Stimulated activated naive B cell treated with anti-CD40 and anti-IgM and Interleukin-4, amounts not matched to agents 10 μg/mL and 1 μg/mL and 100 μg/mL, for 72 hours (primary cell): Measurements from ENCODE around the gene ZAP70.

ENCODE experiments used
- ATAC-seq, 2 donors: fragments of 150-1000 bp; cut with Tn5 transposase; replicated peaks; 2 replicates each; pipeline ENCODE4 v1.10.0; 2021; ENCODE audit warnings: moderate library complexity in 1 of 2
- DNase-seq: peaks from one replicate; pipeline ENCODE4 v3.0.0; 2021
- H3K27ac Mint-ChIP-seq: one replicate; pipeline ENCODE4 v1.8.0; 2022; ENCODE audit warnings: mild to moderate bottlenecking, mixed read lengths
- H3K27me3 Mint-ChIP-seq, 2 donors: one replicate each; pipeline ENCODE4 v1.8.0; 2022; ENCODE audit warnings: mixed read lengths in 2 of 2
- H3K36me3 Mint-ChIP-seq, 2 donors: one replicate each; pipeline ENCODE4 v1.8.0; 2022; ENCODE audit warnings: mixed read lengths in 2 of 2, mild to moderate bottlenecking in 1 of 2
- H3K4me1 Mint-ChIP-seq, 2 donors: one replicate each; pipeline ENCODE4 v1.8.0; 2022; ENCODE audit warnings: mixed read lengths in 2 of 2, mild to moderate bottlenecking in 1 of 2
- H3K4me3 Mint-ChIP-seq, 2 donors: one replicate each; pipeline ENCODE4 v1.8.0; 2022; ENCODE audit warnings: mild to moderate bottlenecking in 2 of 2, mixed read lengths in 2 of 2, moderate library complexity in 1 of 2
- H3K9me3 Mint-ChIP-seq, 2 donors: one replicate each; pipeline ENCODE4 v1.8.0; 2022; ENCODE audit warnings: mixed read lengths in 2 of 2, mild to moderate bottlenecking in 1 of 2

ZAP70 gene

GRCh38 chr2:97769308-97769707 lies 55.9 kb downstream of the ZAP70 start:
- Mint-ChIP-seq H3K4me1 (peaks cover 4 to 9% of the 10 kb centered on the region in 2 donors), H3K27me3 (no peaks in the 10 kb centered on the region), H3K36me3 (peaks cover 40 to 56% of the 10 kb centered on the region in 2 donors), H3K9me3 (no peaks in the 10 kb centered on the region), H3K4me3 (no peak overlapping the region), H3K27ac (no peak overlapping the region)
- DNase-seq, result no peak
- no peak for ATAC-seq

- Mint-ChIP-seq H3K36me3 (peaks cover 43 to 59% of the 10 kb centered on the region in 2 donors), H3K27ac (no peak overlapping the region), H3K4me3 (no peak overlapping the region), H3K9me3 (no peaks in the 10 kb centered on the region), H3K27me3 (no peaks in the 10 kb centered on the region), H3K4me1 (peaks cover 4 to 9% of the 10 kb centered on the region in 2 donors)
- ATAC-seq (no peak), DNase-seq (no peak)
These were observed 56.3 kb downstream of the ZAP70 start for GRCh38 chr2:97769711-97770110.

- H3K27me3 Mint-ChIP-seq, result no peaks in the 10 kb centered on the region
- H3K4me3 Mint-ChIP-seq, result no peak overlapping the region
- ATAC-seq (no peak), DNase-seq (no peak)
- H3K9me3 Mint-ChIP-seq, result no peaks in the 10 kb centered on the region
- peaks cover 40 to 58% of the 10 kb centered on the region in 2 donors for H3K36me3 Mint-ChIP-seq
- H3K4me1 Mint-ChIP-seq, result peaks cover 4 to 9% of the 10 kb centered on the region in 2 donors
- H3K27ac Mint-ChIP-seq, result no peak overlapping the region
These were observed 57.1 kb downstream of the ZAP70 start for GRCh38 chr2:97770445-97770844.

- ATAC-seq, result no peak
These were observed 61.0 kb downstream of the ZAP70 start for GRCh38 chr2:97774425-97774824.

GRCh38 chr2:97775074-97775473 lies 61.7 kb downstream of the ZAP70 start:
- H3K27me3 Mint-ChIP-seq, result no peaks in the 10 kb centered on the region
- H3K4me1 Mint-ChIP-seq, result peaks cover under 1 to 1% of the 10 kb centered on the region in 2 donors
- no peak for DNase-seq
- ATAC-seq, result no peak
- H3K36me3 Mint-ChIP-seq, result peaks cover 50 to 64% of the 10 kb centered on the region in 2 donors
- no peak overlapping the region for H3K4me3 Mint-ChIP-seq
- H3K27ac Mint-ChIP-seq, result no peak overlapping the region
- H3K9me3 Mint-ChIP-seq, result no peaks in the 10 kb centered on the region

More at GRCh38 chr2:97774425-97774824, 61.0 kb downstream of the ZAP70 start:
- no peak for DNase-seq
- peak overlapping the region; percentile 26 for H3K27ac Mint-ChIP-seq
- no peaks in the 10 kb centered on the region for H3K27me3 Mint-ChIP-seq
- H3K9me3 Mint-ChIP-seq, result no peaks in the 10 kb centered on the region
- H3K36me3 Mint-ChIP-seq, result peaks cover 49 to 63% of the 10 kb centered on the region in 2 donors
- H3K4me1 Mint-ChIP-seq, result no peaks in the 10 kb centered on the region
- H3K4me3 Mint-ChIP-seq, result no peak overlapping the region

GRCh38 chr2:97779141-97779540 lies 65.8 kb downstream of the ZAP70 start:
- Mint-ChIP-seq H3K9me3 (no peaks in the 10 kb centered on the region), H3K36me3 (peaks cover 36 to 47% of the 10 kb centered on the region in 2 donors), H3K27me3 (no peaks in the 10 kb centered on the region), H3K27ac (peak overlapping the region; percentile 86), H3K4me1 (peaks cover 4 to 17% of the 10 kb centered on the region in 2 donors), H3K4me3 (no peak overlapping the region)
- DNase-seq, result no peak
- no peak for ATAC-seq

- Mint-ChIP-seq H3K4me1 (peaks cover 8 to 23% of the 10 kb centered on the region in 2 donors), H3K27me3 (no peaks in the 10 kb centered on the region), H3K36me3 (peaks cover 28 to 39% of the 10 kb centered on the region in 2 donors), H3K4me3 (no peak overlapping the region), H3K27ac (no peak overlapping the region), H3K9me3 (no peaks in the 10 kb centered on the region)
- DNase-seq (no peak), ATAC-seq (no peak)
These were observed 68.6 kb downstream of the ZAP70 start for GRCh38 chr2:97781981-97782380.

- Mint-ChIP-seq H3K4me3 (no peak overlapping the region), H3K27me3 (no peaks in the 10 kb centered on the region), H3K9me3 (no peaks in the 10 kb centered on the region), H3K36me3 (peaks cover 33 to 44% of the 10 kb centered on the region in 2 donors), H3K4me1 (peaks cover 11 to 23% of the 10 kb centered on the region in 2 donors), H3K27ac (no peak overlapping the region)
- ATAC-seq (no peak), DNase-seq (no peak)
These were observed 71.6 kb downstream of the ZAP70 start for GRCh38 chr2:97784953-97785352.

GRCh38 chr2:97785818-97786217 lies 72.4 kb downstream of the ZAP70 start:
- Mint-ChIP-seq H3K27ac (peak overlapping the region; percentile 37), H3K27me3 (no peaks in the 10 kb centered on the region), H3K9me3 (no peaks in the 10 kb centered on the region)

GRCh38 chr2:97788986-97789644 lies 75.7 kb downstream of the ZAP70 start:
- ATAC-seq (no peak), DNase-seq (no peak)
- Mint-ChIP-seq H3K27me3 (no peaks in the 10 kb centered on the region), H3K4me1 (peaks cover 6 to 9% of the 10 kb centered on the region in 2 donors), H3K4me3 (no peak overlapping the region), H3K27ac (no peak overlapping the region), H3K36me3 (peaks cover 37 to 47% of the 10 kb centered on the region in 2 donors), H3K9me3 (no peaks in the 10 kb centered on the region)

More at GRCh38 chr2:97785818-97786217, 72.4 kb downstream of the ZAP70 start:
- DNase-seq (no peak), ATAC-seq (no peak)
- no peak overlapping the region for H3K4me3 Mint-ChIP-seq
- peaks cover 29 to 36% of the 10 kb centered on the region in 2 donors for H3K36me3 Mint-ChIP-seq
- peaks cover 7 to 14% of the 10 kb centered on the region in 2 donors for H3K4me1 Mint-ChIP-seq
